PC-9 (cell line): ENCODE measurements around the gene BCAP29.

Experiments
- EZH2 ChIP-seq: fragments of 200-600 bp; sonication (generic); IDR thresholded peaks from 2 replicates; pipeline ENCODE4 v1.8.0; 2017; ENCODE audit warnings: antibody characterized with exemption, low read depth
- TF ChIP-seq, protein P1 (sequence below): fragments of 200-600 bp; sonication (generic); conservative IDR thresholded peaks from 2 replicates; pipeline ENCODE4 v1.6.1; 2017; ENCODE audit warnings: mixed run types, antibody characterized with exemption, mild to moderate bottlenecking, moderate library complexity

DNA sequence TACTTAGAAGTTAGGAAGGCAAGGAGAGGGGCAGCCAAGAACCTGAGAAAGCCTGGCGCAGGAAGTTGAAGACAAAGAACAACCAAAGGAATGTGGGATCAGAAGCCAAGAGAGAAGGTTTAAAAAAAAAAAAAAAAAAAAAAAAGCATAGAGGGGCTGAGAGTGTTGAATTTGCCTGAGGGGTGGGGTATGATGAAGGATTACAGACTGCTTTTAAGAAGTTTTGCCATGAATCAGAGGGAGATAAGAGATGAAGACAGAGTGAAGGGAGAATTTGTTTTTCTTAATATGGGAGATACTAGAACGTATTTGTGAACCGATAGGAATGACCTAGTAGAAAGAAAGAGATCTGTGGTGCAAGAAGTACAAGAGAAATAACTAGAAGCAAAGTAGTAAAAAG, 87.3 kb downstream of the BCAP29 start:
- no peak for TF ChIP-seq EZH2
- TF ChIP-seq, protein P1, sequence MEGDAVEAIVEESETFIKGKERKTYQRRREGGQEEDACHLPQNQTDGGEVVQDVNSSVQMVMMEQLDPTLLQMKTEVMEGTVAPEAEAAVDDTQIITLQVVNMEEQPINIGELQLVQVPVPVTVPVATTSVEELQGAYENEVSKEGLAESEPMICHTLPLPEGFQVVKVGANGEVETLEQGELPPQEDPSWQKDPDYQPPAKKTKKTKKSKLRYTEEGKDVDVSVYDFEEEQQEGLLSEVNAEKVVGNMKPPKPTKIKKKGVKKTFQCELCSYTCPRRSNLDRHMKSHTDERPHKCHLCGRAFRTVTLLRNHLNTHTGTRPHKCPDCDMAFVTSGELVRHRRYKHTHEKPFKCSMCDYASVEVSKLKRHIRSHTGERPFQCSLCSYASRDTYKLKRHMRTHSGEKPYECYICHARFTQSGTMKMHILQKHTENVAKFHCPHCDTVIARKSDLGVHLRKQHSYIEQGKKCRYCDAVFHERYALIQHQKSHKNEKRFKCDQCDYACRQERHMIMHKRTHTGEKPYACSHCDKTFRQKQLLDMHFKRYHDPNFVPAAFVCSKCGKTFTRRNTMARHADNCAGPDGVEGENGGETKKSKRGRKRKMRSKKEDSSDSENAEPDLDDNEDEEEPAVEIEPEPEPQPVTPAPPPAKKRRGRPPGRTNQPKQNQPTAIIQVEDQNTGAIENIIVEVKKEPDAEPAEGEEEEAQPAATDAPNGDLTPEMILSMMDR: no peak
